BJ (cell line): ENCODE data around the gene SYNPO. TPM values are rescaled to one million over a fixed set of nuclear protein-coding genes. Genes with fewer than 3 reads are reported as not detected.
A peak's percentile ranks its signal among the peaks of the same experiment; 100 is the strongest.

Experiments used
- CTCF ChIA-PET: fragments of 350-600 bp; formaldehyde crosslinking; extraction: SDS; loops from one replicate; lab custom pipeline; 2021; ENCODE audit warnings: antibody characterized with exemption, inconsistent platforms; lab: Yijun Ruan, JAX
- POLR2A ChIA-PET: fragments of 300-600 bp; sonication (Branson Sonifier 250); formaldehyde crosslinking; extraction: SDS; loops from one replicate; lab custom pipeline; 2021; ENCODE audit warnings: antibody characterized with exemption; lab: Charles Lee
- DNase-seq: peaks from one replicate; pipeline ENCODE4 v3.0.0-alpha.2; 2011; ENCODE audit warnings: low read depth
- H3K27me3 ChIP-seq: 2 replicates; pipeline ENCODE4 v1.6.0; 2011; ENCODE audit warnings: low read length; ENCODE audit not compliant: control insufficient read depth, insufficient read depth
- H3K36me3 ChIP-seq: 2 replicates; pipeline ENCODE4 v1.5.1; 2011; ENCODE audit warnings: low read length; ENCODE audit not compliant: control insufficient read depth, insufficient read depth
- H3K4me3 ChIP-seq: 2 replicates; pipeline ENCODE4 v1.5.1; 2011; ENCODE audit warnings: low read depth, mild to moderate bottlenecking, control low read depth, low read length
- CTCF ChIP-seq: IDR thresholded peaks from 2 replicates; pipeline ENCODE4 v1.5.1; 2011; ENCODE audit warnings: low read depth, mild to moderate bottlenecking, control low read depth, inconsistent platforms, low read length, moderate library complexity; ENCODE audit not compliant: insufficient read depth
- polyA plus RNA-seq: library from polyadenylated mRNA; depleted of rRNA; stranded (reverse); fragments of >200 nt; gene quantifications from 2 replicates; pipeline ENCODE4 v1.2.3, GENCODE V29; 2011

Gene SYNPO
- polyA plus RNA-seq, 1 experiment: 8.4 TPM

- Histone ChIP-seq H3K27me3 (no peaks in the 10 kb centered on the region), H3K4me3 (no peak overlapping the region), H3K36me3 (peaks cover 14% of the 10 kb centered on the region)
- ChIA-PET POLR2A (interaction anchor here (0.5 to 0.7 kb wide), 2 partner anchors 9 to 1007 kb away, joined by 3 read pairs; no protein-coding TSS in a partner anchor), CTCF (interaction anchor here (1.0 to 8.5 kb wide), 5 partner anchors 11 to 100 kb away, joined by 3 to 60 read pairs (median 5); partner anchors contain the start of gene MYOZ3)
- TF ChIP-seq CTCF: no peak
- no peak for DNase-seq
Measured at GRCh38 chr5:150644514-150644913, 4.1 kb downstream of the SYNPO start.

GRCh38 chr5:150645070-150645700, 4.7 kb downstream of the SYNPO start:
- peak; percentile 70 for DNase-seq
- ChIA-PET CTCF (interaction anchor here (1.0 to 8.5 kb wide), 4 partner anchors 11 to 100 kb away, joined by 3 to 60 read pairs (median 4); partner anchors contain the start of gene MYOZ3), POLR2A (no interaction called here)
- no peak overlapping the region for H3K4me3 ChIP-seq
- no peaks in the 10 kb centered on the region for H3K27me3 ChIP-seq
- no peak for TF ChIP-seq CTCF
- peaks cover 19% of the 10 kb centered on the region for H3K36me3 ChIP-seq

- ChIA-PET POLR2A (interaction anchor here (0.8 kb wide), 1 partner anchor 52 kb away, joined by 3 read pairs; no protein-coding TSS in a partner anchor), CTCF (no interaction called here)
- H3K36me3 ChIP-seq: peaks cover 35% of the 10 kb centered on the region
- no peak overlapping the region for H3K4me3 ChIP-seq
- no peak for TF ChIP-seq CTCF
- DNase-seq: no peak
- H3K27me3 ChIP-seq: no peaks in the 10 kb centered on the region
Measured at GRCh38 chr5:150647275-150648251, 7.1 kb downstream of the SYNPO start.

- peaks cover 37% of the 10 kb centered on the region for H3K36me3 ChIP-seq
- H3K27me3 ChIP-seq: no peaks in the 10 kb centered on the region
- ChIA-PET POLR2A (interaction anchor here (0.8 kb wide), 1 partner anchor 51 kb away, joined by 3 read pairs; no protein-coding TSS in a partner anchor), CTCF (no interaction called here)
- H3K4me3 ChIP-seq: no peak overlapping the region
- DNase-seq: no peak
- no peak for TF ChIP-seq CTCF
Measured at GRCh38 chr5:150648294-150649107, 8.0 kb downstream of the SYNPO start.
